NOMO-1 treated with dmso at 0.1 percent for 144 hours (cell line): ENCODE data around the gene PTPRB.

ENCODE experiments used
- DNase-seq: peaks from one replicate; lab custom pipeline; 2025; ENCODE audit not compliant: unreplicated experiment; lab: John Stamatoyannopoulos, UW

Gene PTPRB

GRCh38 chr12:70637303-70638085 is at the start of gene PTPRB:
TSS of gene PTPRB (minus strand) at chr12:70637429. CDS start at chr12:70637395, 34 bp downstream.
- no peak for DNase-seq

- no peak for DNase-seq
These were observed 49.7 kb upstream of the PTPRB start for GRCh38 chr12:70686907-70687306.

- no peak for DNase-seq
These were observed 49.1 kb upstream of the PTPRB start for GRCh38 chr12:70686299-70686698.

- no peak for DNase-seq
These were observed 46.7 kb upstream of the PTPRB start for GRCh38 chr12:70683976-70684375.

GRCh38 chr12:70671698-70672097 is 34.5 kb upstream of the PTPRB start:
- no peak for DNase-seq

GRCh38 chr12:70670948-70671347 is 33.7 kb upstream of the PTPRB start:
- DNase-seq = no peak

- DNase-seq = no peak
These were observed 30.0 kb upstream of the PTPRB start for GRCh38 chr12:70667253-70667652.

GRCh38 chr12:70666364-70666763 is 29.1 kb upstream of the PTPRB start:
- no peak for DNase-seq

- DNase-seq = no peak
These were observed 27.2 kb upstream of the PTPRB start for GRCh38 chr12:70664465-70664881.

- no peak for DNase-seq
These were observed 26.6 kb upstream of the PTPRB start for GRCh38 chr12:70663838-70664237.

GRCh38 chr12:70661466-70662161 is 24.4 kb upstream of the PTPRB start:
- no peak for DNase-seq

GRCh38 chr12:70660620-70661219 is 23.5 kb upstream of the PTPRB start:
- no peak for DNase-seq

GRCh38 chr12:70660002-70660604 is 22.9 kb upstream of the PTPRB start:
- DNase-seq = no peak

- no peak for DNase-seq
These were observed 21.9 kb upstream of the PTPRB start for GRCh38 chr12:70659077-70659606.

GRCh38 chr12:70657616-70658286 is 20.5 kb upstream of the PTPRB start:
- DNase-seq = no peak

GRCh38 chr12:70652451-70652850 is 15.2 kb upstream of the PTPRB start:
- no peak for DNase-seq

GRCh38 chr12:70648831-70649230 is 11.6 kb upstream of the PTPRB start:
- no peak for DNase-seq

GRCh38 chr12:70648191-70648590 is 11.0 kb upstream of the PTPRB start:
- DNase-seq = no peak

GRCh38 chr12:70646850-70647249 is 9.6 kb upstream of the PTPRB start:
- no peak for DNase-seq

GRCh38 chr12:70645494-70646317 is 8.5 kb upstream of the PTPRB start:
- no peak for DNase-seq
